GM21360 (cell line): ENCODE data around the gene NFIB.

ENCODE experiments used
- ATAC-seq: cut with Tn5 transposase; IDR thresholded peaks from one replicate; pipeline ENCODE4 v1.9.1; 2021; ENCODE audit warnings: mild to moderate bottlenecking, moderate library complexity; ENCODE audit not compliant: unreplicated experiment

Gene NFIB

GRCh38 chr9:14052359-14052758 is 261.6 kb downstream of the NFIB start:
- ATAC-seq = no peak

GRCh38 chr9:14051419-14051818 is 262.5 kb downstream of the NFIB start:
- ATAC-seq = no peak

GRCh38 chr9:14043483-14043882 is 270.5 kb downstream of the NFIB start:
- ATAC-seq = no peak

- ATAC-seq = no peak
Measured at GRCh38 chr9:14037331-14037730, 276.6 kb downstream of the NFIB start.

- no peak for ATAC-seq
Measured at GRCh38 chr9:14033067-14033466, 280.9 kb downstream of the NFIB start.
